GM18508 (cell line): ENCODE data around the gene GPHA2.

Experiments
- ATAC-seq: cut with Tn5 transposase; IDR thresholded peaks from one replicate; pipeline ENCODE4 v1.9.1; 2021; ENCODE audit warnings: moderate number of reproducible peaks; ENCODE audit not compliant: insufficient read depth, unreplicated experiment

Gene GPHA2

GRCh38 chr11:64931290-64931689, 4.4 kb downstream of the GPHA2 start:
- ATAC-seq = no peak

GRCh38 chr11:64930340-64930739, 5.4 kb downstream of the GPHA2 start:
- no peak for ATAC-seq

GRCh38 chr11:64929625-64930024, 6.1 kb downstream of the GPHA2 start:
- ATAC-seq = no peak

DNA sequence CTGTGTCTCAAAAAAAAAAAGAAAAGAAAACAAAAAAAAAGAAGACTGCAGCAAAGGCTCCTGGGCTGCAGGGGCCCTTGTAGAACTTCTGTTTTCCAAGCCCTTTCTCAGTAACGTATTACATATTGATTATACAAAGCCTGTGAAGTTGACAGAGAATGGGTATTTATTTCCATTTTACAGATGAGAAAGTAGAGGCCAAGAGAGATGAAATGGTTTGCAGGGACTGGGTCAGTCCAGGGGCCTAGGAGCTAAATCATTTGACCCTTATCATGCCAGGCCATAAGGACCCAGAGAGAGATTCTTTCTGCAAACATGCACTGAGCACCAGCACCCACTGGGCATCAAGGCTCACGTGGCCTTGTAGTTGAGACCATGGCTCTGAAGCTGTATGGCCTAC, 6.7 kb downstream of the GPHA2 start:
- ATAC-seq = no peak

DNA sequence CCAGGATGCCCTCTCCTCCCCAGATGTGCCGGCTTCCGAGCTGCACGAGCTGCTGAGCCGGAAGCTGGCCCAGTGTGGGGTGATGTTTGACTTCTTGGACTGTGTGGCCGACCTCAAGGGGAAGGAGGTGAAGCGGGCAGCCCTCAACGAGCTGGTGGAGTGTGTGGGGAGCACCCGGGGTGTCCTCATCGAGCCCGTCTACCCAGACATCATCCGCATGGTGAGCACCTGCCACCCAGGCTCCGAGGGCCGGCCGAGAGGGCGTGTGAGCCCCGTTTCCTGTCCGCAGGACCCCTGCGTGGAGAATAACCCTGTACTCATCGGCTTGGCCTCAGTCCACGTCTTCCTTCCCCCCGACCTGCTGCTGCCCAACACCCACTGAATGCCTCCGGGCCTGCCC, 9.0 kb downstream of the GPHA2 start:
- ATAC-seq = no peak

GRCh38 chr11:64925536-64926436, 9.9 kb downstream of the GPHA2 start:
- ATAC-seq = no peak

- no peak for ATAC-seq
Observed at GRCh38 chr11:64924910-64925284, 10.8 kb downstream of the GPHA2 start.

DNA sequence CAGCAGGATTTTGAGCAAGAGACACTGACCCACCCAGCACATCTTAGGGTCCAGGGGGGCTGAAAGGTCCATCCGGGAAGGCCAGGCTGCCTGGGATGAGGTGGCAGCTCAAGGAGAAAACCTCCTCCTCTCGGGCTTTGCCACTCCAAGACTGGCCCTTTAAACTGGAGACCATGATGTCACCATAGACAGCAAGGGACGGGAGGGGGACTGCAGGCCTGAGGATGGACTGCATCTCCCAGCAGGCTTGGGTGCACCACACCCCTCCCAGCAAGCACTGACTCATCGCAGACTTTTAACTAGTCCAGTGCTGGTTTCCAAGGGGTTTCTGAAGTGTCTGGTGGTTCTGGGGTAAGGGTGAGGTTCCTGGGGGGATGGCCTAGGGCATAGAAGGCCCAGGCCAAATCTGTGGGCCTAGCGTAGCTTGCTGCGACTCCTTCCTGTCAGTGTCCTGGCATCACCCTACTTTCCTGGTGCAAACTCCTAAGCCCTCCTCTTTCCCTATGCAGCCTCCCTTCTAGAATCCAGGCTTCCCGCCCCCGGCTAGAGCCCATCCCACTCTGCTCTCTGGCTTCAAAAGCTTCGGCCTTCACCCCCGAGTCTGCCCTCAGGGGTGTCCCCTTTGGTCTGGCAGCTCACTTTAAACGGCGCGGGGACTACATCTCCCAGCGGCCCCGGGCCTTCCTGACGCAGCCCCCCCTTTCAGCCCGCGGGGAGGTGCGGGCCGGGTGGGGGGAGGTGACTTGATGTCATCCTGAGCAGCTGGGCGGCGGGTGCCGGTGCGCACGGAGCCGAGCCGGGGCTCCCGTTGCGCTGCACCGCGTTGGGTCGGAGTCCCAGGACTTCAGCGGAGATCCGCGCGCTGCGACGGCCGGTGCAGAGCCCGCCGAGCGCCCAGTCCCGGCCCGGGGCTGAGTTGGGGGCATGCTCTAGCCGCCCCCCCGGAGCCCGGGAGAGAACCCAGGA, 11.5 kb downstream of the GPHA2 start, which contains the start of gene PPP2R5B:
Gene PPP2R5B (plus strand): TSS at position 746 of the 966 bp plus-strand sequence. CDS start 1,046 bp downstream, outside the sequence.
- ATAC-seq = peak; percentile 46

GRCh38 chr11:64923151-64923661, 12.5 kb downstream of the GPHA2 start:
- ATAC-seq = no peak

- ATAC-seq = no peak
Observed at GRCh38 chr11:64921384-64921783, 14.3 kb downstream of the GPHA2 start.

- no peak for ATAC-seq
Observed at GRCh38 chr11:64920124-64920523, 15.6 kb downstream of the GPHA2 start.

- no peak for ATAC-seq
Observed at GRCh38 chr11:64919627-64920026, 16.1 kb downstream of the GPHA2 start.

GRCh38 chr11:64918017-64918416, 17.7 kb downstream of the GPHA2 start:
- ATAC-seq = no peak

DNA sequence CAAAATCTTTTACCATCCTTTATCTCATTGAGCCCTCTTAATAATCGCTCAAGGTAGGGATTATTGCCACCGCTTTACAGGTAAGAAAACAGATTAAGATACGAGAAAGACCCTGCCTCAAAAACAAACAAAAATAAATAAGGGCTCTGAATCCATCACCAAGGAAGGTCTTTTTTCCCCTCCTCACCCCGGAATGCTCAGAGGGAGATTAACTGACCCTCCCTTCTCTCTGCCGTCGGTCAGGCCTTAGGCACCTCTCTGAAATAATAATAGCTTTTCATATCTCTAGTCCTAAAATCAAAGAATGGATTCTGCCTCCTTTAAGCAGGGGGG, 18.1 kb downstream of the GPHA2 start:
- no peak for ATAC-seq

- ATAC-seq = peak; percentile 81
Observed at GRCh38 chr11:64916775-64917662, 18.7 kb downstream of the GPHA2 start, which contains the start of gene ATG2A. Gene ATG2A (minus strand): TSS chr11:64917209. CDS start chr11:64917135, 74 bp downstream.

GRCh38 chr11:64916040-64916774, 19.5 kb downstream of the GPHA2 start:
- ATAC-seq = no peak

DNA sequence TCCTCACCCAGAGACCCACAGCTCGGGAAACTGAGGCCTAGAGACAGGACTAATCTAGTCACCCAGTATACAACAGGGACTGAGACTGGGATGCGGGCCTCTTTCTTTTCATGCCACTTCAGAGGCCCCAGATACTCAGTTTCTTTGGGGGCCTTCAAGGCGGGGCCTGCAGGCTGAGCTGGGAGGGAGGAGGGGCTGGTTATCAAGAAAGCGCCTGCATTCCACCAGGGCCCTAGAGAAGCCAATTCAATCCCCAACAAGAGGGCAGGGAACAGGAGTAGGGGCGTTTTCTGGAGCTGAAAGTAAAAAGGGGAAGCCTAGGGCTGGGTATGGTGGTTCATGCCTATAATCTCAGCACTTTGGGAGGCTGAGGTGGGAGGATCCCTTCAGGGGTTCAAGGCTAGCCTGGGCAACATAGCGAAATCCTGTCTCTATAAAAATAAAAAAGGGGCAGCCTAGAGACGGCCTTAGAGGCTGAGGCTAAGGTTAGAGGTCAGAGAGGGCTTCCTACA, 20.3 kb downstream of the GPHA2 start:
- ATAC-seq = no peak

DNA sequence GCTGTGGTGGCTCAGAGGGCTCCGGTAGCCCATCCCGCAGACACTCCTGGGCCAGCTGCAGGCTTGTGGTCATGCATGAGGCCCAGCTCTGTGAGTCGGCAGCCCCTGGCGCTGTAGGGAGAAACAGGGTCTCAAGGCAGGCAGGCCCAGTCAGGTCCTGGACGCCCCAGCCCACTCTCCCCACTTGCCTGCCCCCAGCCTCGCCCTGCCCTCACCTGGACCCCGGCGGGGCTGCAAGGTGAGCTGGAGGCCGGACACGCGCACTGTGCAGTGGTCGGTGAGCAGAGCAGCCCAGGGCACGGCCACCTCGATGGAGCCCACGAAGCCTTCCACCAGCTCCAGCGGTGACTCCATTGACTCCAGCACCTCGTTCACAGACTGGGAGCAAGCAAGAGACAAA, 21.6 kb downstream of the GPHA2 start:
- no peak for ATAC-seq

DNA sequence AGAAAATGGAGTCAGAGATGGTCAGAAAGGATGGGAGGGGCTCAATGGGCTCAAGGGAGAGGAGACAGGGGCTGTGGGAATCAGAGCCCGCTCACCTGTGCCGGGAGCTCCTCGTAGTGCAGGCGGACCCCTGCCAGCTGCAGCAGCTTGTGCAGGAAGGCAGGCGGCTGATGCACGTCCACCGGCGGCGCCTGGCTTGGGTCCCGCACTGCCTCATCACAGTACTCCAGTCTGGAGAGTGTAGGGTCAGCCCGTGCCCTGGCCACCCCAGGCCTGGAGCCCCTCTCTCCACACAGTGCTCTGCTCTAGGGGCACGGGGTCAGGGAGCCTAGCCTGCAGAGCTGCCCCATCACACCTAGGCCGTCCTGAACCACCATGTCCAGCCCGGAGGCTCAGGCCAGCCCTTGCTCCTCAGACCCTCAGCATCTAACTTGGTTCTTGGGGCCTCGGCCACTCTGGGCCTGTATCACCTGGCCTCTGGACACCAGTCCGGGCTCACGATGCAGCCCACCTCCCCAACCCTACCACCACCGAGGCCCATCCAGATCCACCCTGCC, 22.4 kb downstream of the GPHA2 start:
- no peak for ATAC-seq
